Stimulated activated CD4-positive, alpha-beta T cell treated with anti-CD3 and anti-CD28 coated beads, Interleukin-12 subunit alpha, Interleukin-12 subunit beta, amount 100 ng/mL, for 24 hours (primary cell): ENCODE results near the gene TMEM37.

ENCODE experiments used
- DNase-seq, 2 experiments: peaks; one replicate each; pipeline ENCODE4 v3.0.0-alpha.2; 2020; ENCODE audit warnings: low read depth in 2 of 2

Gene TMEM37

DNA sequence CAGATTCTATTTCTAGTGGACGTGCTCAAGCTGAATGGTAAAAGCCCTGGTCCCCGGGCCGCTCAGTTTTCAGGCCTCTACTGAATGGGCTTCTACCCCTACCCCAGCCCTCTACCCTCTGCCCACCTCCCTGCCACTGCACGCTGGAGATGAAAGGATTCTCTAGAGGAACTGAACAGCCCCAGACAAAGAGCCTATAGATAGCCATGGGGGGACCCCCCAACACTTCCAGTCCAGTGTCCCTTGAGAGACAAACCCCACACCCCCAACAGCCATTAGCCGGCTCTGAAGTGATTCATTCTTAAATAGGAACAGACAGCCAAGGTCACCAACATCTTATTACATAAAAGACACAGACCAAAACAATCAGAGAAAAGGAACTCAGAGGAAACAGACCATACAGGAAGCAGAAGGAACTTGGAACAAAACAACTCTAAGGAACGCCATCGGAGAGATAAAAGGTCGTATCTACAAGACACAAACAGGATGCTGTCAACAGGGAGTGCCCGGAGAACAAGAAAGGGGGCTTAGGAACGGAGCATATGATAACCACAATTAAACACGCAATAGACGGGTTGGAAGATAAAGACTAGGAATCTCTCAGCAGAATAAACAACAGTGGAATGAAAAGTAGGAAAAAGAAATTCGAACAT, 23.5 kb downstream of the TMEM37 start:
- DNase-seq: no peak

DNA sequence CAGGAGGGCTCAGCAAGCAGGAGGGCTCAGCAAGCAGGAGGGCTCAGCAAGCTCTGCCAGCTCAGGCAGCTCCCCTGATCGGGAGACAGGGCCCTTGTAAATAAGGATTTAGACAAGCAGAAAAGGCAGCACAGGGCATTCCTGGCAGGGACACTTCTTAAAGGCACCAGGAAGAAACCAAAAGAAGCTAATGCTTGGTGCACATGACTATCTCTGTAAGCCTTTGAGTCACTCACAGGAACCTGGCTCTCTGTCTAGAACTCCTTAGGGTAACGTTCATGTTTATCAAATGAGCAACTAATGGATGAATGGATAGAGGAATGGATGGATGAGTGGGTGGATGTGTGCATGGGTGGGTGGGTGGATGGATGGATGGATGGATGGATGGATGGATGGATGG, 28.4 kb downstream of the TMEM37 start:
- DNase-seq: no peak

DNA sequence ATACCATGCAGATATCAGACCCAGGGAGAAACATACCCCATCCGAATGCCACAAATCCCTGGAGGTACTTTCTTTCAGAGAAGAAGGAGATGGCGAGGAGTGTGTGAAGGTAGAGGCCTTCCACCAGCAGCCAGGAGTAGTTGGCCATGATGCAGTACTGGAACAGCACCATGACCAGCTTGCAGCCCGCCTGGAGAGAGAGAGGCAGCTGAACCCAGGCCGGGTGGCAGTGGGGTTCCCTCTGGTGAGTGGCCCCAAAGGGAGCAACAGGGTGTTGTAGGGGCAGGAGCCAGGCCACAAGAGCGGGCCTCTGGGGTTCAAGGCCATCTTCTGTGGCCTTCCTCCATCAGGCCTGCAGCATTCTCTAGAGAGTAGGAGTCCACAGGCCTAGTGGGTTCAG, 30.2 kb downstream of the TMEM37 start:
- no peak for DNase-seq

DNA sequence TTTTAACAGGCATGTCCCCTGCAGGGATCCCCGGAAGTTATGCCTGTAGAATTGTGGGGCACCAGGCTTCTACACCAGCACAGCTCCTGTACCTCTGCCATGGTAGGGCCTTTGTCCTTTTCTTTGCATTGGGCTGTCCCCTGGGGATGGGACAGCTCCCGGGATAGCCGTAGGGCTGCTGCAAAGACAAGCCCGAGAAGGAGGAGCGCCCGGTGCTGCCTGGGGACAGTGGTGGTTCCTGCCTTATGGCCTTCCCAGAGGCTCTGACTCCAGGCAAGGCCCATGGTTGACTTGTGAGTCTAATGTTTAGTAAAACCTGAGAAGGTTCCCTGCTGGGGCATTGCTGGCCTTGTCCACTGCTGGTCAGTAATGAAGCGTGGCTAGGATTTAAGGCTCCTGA, 30.9 kb downstream of the TMEM37 start:
- DNase-seq: no peak

DNA sequence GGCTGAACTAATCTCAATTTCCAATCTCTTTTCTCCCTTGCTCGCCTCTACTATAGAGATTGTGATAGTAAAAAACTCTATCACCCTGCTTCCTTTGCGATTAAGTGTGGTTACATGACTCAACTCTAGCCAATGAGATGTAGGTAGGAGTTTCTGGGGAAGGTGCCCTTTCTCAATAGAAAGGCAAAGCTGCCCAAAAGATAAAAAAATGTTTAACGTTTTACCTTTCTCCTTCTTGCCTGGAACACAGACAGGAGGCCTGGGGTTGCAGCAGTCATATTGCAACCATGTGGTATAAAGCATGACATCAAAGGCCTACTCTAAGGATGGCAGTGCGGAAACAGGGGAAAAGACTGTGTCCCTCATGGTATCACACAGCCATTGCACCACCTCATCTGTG, 31.5 kb downstream of the TMEM37 start:
- no peak for DNase-seq

DNA sequence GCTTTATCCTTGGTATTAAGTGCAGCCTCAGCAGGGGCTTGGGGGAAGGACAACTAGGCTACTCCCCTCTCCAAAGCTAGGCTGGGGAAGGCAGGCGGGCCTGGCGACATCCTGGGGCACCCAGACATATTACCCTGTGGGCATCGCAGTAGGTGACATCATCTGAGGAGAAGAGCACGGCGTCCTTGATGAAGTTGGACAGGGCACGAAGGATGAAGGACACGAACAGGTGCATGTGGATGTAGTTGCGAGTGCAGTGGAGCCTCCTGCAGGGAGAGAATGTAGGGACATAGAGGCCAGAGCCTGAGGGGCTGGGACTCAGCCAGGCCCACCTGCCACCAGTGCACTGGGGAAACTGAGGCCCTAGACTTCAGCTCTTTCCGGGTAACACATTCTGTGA, 32.3 kb downstream of the TMEM37 start:
- no peak for DNase-seq

DNA sequence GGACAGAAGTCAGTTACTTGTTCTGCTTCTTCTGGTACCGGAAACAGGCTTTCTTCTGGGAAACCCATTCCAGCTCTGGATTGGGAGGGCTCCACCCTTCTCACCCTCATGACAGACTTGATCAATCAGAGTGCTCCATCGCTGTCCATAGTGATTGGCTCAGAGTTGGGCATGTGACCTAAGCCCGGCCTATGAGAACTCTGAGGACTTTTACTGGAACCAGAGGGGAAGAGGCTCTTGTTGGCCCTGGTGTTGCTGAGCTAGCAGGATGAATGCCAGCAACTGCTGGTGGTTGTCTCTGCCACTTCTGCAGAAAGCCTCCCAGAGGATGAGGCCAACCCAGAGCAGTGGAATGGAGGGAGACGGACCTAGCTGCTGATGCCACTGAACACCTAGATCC, 33.3 kb downstream of the TMEM37 start:
- DNase-seq: no peak

DNA sequence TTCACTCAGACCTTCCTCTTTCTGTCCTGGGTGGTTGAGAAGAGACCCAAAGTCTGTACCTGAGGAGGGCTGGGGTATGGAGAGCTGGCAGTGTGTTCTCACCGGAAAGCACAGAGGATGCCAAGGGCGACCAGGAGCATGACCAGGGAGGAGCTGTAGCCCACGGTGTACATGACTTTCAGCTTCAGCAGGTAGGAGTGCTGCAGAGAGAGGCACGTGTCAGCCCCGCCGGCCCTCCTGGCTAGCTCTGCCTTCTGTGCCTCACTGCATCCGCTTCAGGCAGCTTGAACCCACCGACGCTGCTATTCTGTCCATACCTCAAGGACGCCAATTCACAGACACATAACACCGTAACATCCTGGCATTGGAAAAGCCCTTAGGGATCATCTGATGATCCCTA, 34.0 kb downstream of the TMEM37 start:
- no peak for DNase-seq

DNA sequence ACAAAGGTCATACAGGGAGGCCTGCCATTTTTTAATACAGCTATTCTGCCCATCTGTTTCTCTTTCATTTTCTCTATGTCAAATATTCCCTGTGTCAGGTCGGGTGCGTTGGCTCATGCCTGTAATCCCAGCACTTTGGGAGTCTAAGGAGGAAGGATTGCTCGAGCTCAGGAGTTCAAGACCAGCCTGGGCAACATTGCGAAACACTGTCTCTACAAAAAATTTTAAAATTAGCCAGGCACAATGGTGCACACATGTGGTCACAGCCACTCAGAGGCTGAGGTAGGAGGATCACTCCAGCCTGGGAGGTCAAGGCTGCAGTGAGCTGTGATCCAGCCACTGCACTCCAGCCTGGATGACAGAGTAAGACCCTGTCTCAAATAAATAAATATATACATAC, 34.7 kb downstream of the TMEM37 start:
- no peak for DNase-seq

DNA sequence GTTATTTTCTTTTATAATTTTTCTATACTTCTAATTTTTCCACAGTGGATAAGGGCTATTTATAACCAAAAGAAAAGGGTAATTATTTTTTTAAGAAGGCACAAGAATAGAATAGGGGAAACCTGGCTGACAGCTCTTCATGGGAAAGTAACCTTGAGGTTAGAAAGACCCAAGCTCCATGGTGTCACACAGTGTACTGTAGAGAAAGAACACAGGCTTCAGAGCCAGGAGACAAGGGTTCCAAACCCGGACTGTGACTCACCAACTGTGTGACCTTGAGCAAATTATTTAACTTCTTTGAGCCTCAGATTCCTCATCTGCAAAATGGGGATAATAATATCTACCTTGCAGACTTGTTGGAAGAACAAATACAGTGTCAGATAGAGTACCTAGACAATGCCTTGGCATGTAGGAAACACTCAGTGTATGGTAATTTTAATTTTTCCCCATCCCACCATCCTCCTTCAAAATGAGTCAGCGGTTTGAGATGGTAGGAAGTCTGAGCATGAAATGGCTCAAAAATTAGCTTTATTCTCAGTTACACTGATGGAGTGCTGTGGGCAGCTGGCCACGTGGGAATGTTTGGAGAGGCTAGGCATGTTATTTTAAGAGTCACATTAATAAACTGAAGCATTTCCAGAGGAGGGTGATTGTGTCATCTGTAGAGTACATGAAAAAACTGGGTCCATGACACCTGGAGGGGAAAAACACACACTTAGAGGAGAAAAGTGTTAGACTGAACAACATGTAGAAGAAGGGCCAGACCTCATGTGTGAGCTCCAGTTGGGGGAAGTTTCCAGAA, 36.7 kb downstream of the TMEM37 start:
- no peak for DNase-seq

DNA sequence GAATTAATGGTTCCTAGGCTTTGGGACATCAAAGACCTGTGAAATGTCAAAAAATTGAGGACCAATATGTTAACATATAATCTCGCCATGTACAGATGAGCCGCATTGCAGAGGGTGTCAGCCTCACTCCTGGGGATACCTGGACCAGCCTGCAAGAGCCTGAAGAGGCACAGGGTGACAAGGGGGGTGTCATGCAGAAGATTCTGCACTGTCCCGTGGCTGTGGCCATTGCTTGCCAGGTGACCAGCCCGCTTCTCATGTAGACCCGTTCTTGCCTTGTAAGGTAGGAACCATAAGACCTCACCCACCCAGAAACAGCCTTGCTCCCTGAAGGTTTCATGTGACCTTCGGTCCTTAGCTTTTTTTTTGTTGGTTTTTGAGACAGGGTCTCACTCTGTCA, 37.5 kb downstream of the TMEM37 start:
- DNase-seq: no peak

DNA sequence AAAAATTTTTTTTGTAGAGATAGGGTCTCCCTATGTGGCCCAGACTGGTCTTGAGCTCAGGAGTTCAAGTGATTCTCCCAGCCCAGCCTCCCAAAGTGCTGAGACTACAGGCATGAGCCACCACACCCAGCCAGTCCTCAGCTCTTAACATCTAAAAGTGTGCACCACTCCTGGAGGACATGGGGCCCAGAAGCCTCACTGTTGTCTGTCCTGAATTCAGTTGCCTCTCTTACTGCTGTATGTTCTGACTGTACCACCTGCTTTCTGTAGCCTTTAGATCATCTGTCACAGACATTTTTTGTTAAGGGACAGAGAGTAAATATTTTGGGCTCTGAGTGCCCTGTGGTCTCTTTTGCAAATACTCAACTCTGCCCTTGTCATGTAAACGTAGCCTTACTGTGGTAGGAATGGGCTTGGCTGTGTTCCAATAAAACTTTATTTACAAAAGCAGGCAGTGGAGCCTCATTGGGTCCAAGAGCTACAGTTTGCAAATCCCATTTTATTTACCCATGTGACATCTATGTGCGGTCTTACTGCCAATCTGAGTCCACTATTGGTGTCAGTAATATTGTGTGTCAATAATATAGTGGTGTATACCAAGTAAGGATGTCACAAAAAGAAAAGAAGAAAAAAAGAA, 38.1 kb downstream of the TMEM37 start:
- no peak for DNase-seq

DNA sequence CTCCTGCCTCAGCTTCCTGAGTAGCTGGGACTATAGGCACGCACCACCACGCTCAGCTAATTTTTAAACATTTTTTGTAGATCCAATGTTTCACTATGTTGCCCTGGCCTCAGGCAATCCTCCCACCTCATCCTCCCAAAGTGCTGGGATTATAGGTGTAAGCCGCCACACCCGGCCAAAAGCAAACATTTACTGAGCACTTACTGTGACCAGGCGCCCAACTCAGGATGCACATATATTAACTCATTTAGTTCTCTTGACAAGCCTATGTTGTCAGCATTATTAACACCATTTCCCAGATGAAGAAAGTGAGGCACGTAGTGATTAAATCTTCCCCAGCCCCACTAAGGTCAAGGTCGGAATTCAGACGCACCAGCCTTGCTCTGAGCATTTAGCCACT, 41.1 kb downstream of the TMEM37 start:
- no peak for DNase-seq

DNA sequence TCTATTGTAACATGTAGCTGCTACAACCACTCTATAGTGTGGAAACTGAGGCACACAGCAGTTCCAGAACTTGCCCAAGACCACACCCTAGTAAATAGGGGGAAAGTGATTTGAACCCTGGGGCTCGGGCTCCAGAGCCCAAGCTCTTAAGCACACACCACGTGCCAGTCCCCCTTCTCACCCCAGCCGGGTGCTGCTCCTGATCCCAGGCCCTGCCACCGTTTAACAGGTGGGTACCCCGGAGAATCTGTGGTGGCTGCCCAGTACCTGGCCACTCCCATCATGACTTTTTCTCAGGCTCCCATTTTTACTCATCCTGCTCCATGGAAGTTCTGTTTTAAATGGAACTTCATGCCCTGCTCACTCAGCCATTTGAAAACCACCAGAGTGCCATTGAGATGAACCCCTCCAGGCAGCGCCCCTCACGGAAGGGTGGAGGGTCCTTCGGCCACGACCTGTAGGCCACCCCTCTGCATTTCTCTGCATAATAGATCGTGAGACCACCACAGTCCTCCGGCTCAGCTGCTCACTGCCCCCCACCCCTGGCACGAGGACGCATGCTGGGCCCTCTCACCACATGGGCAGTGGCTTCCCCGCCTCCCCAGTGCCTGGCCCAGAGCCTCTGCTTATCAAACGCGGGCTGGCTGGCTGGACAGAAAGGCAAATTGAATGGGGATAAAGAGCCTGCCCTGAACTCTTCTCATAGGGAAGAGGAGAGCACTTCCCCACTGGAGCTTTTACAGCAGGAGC, 42.1 kb downstream of the TMEM37 start:
- no peak for DNase-seq

DNA sequence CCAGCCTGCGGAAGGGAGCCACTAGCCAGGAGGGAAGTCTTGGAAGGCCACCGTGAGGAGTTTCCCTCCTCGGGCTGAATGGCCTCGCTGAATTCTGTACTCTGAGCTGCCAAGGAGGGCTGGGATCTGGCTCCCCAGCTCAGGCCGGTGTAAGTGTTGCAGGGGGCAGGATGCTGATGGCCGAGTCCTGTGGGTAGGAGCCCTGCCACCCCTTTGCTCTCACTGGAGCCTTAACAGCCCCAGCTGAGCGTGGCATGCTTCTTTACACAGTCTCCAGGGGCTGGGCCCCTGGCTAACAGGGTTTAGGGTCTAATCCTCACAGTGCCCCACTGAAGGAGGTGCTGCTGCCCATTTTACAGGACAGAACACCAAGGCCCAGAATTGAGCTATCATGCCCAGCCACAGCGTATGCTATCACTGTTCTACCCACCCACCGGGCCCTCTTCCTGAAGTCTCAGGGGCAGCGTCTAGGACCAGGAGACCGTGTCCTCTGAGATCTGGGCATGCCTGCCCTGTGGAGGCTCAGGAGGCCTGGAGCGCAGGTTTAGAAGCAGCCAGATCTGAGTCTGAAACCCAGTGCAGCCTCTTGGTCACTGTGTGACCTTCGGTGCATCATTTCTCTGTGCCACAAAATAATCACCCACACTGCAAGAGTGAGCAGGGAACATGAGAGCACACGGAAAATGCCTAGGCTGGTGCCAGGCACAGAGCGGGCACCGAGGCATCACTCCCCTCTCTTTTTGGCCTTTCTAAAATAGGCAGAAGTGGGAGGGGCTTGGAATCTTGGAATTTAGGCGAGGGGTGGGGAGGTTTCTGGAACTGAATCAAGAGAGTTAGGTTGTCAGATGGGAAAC, 42.9 kb downstream of the TMEM37 start:
- no peak for DNase-seq

DNA sequence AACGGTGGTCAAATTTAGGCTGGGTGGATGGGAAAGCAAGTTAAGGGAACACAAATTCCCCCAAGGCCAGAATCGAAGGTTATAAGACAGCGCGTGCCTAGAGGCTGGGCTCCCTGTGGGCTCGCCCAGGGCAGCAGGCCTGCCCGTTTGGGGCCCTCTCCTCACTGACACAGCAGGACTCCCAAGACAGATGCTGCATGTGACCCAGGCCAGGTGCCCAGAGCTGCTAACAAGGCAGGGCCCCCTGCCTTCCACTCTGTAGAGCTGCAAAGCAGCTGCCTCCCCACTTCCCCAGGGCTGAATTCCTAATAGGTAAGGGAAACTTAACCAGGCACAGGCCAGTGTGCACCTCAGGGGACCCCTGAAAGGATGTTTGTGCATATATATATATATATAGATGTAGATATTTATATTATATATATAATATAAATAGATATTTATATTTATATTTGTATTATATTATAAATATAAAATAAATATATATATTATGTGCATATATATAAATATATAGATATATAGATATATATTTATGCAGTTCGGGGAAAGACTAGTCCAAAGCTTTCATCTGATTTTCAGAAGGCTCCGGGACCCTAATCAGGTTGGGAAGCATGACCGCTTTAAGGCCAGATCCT, 43.7 kb downstream of the TMEM37 start:
- DNase-seq: no peak

DNA sequence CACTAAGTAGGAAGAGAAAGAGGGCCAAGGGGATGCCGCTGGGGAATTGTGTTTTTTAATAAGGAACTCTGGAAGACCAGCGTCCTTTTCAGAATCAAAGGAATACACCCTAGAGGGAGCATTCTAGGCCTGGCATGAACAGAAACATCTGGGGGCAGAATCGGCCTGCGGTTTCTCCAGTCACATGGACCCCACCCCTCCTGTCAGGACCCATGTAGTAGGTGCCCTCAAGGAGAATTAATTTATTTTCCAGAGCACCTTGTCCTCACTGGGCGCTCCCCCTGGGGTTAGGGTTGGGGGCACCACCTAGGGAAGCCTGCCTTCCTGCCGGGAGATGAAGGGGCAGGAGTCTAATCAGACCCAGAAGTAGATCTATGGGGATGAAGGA, 44.2 kb downstream of the TMEM37 start:
- DNase-seq: no peak

DNA sequence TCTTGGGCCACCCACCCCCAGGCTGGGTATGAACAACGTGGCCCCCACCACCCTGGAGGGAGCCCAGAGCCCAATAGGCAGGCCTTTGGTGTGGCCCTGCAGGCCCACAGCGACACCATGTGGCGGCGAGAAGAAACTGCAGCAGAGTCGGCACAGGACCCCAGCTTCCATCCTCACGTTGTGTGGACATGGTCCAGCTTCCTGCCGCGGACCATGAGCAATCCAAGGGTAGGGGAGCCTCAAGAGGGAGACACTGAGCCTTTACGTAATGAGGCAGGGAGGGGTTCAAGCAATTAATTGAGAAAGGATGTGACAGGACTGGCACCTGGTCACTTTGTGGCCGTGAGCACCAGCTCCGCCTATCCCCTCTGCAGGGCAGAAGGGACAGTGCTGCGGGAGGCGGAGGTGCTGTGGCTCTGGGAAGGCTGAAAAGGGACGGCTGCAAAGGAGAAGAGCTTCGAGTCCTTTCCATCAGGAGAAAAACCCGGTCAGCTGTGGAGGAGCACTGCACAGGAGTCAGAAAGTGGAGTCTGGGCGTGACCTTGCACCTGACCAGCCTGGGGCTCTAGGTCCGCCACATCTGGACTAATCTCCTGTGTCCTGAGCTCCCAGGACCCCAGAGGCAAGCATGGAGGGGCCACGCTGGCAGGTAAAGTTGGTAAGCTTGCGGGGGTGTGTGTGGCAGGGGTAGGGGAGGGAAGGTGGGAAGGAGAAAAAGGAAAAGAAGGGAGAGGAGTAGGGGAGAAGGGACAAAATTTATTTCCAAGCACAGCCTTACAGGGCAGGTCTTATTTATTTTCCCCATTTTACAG, 44.9 kb downstream of the TMEM37 start:
- DNase-seq: peak in 1 of 2 experiments; percentile 7

DNA sequence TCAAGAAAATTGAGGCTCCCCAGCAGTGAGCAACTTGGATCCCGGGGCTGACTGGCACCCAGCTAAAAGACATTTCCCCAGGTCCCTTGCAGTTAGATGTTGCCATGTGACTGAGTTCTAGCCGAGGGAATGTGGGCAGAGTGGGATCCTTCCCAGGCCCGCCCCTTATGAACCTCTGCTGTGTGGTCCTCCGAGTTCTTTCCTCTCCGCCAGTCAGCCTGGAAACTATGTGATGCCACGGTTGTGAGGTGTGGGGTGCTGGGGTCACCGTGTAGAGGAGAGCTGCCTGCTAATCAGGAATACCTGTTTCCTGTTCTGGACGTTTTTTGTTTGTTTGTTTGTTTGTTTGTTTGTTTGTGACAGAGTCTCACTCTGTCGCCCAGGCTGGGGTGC, 45.5 kb downstream of the TMEM37 start:
- no peak for DNase-seq
